Measurements from ENCODE around the gene MLC1.

GRCh38 chr22:50061824-50062355 lies 23.3 kb downstream of the MLC1 start:
- TF ChIP-seq POLR2A (IDR thresholded peaks at IDR 0.05; ENCODE audit: low read length) (no peak), GATA1 (IDR thresholded peaks at IDR 0.05; ENCODE audit: low read depth, low read length) (no peak)

Data from erythroblast (primary cell).